ENCODE data around the gene DPP4.

GRCh38 chr2:161952783-161953191 lies 121.2 kb downstream of the DPP4 start:
- no peak for TF ChIP-seq ZNF619 (CRISPR knock-in tag; IDR thresholded peaks at IDR 0.05)
- no peak for TF ChIP-seq ZNF775 (CRISPR knock-in tag; IDR thresholded peaks at IDR 0.05; ENCODE audit: borderline replicate concordance)
- no peak for TF ChIP-seq ATAD3A (CRISPR knock-in tag; IDR thresholded peaks at IDR 0.05)
- no peak for TF ChIP-seq ZNF318 (CRISPR knock-in tag; IDR thresholded peaks at IDR 0.05)
